Activated naive CD8-positive, alpha-beta T cell treated with anti-CD3 and anti-CD28 coated beads, Interleukin-2, amount 50 U/mL, for 16 hours (primary cell): ENCODE measurements around the gene KCNAB2.

ENCODE experiments used
- DNase-seq: peaks from one replicate; pipeline ENCODE4 v3.0.0-alpha.2; 2020; ENCODE audit warnings: low read depth, low spot score

The KCNAB2 gene

DNA sequence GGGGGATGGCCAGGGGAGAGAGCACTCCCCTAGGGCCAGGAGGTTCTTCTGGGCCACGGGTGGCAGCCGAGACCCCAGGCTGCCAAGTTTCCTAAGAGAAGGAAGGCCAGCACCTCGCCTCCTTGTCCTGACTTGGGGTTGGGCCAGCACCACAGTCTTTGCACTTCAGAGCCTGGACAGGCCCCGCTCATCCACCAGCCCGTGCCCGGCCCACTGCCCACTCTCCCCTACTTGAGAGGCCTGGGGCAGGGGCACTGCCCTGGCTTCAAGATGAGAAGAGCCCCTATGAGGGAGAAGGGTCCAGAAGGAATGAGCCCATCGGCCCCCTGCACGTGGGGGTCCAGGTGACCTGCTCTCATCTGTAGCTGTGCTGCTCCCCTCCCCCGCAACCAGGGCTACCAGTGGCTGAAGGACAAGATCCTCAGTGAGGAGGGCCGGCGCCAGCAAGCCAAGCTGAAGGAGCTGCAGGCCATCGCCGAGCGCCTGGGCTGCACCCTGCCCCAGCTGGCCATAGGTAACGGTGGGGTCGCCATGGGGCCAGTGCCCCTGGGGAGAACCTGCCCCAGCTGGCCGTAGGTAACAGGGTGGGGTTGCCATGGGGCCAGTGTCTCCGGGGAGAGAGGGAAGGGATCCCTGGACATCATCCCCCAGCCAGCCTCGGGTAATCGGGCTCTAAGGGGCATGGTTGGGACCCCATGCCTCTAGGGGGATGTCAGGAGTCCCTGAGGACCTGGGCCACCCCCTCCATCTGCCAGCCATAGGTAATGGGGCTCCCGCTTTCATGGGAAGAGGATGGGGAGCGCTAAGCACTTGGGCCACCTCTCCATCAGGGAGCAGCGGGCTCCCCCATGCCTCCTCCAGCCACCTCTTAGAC lies 50.8 kb downstream of the KCNAB2 start:
- no peak for DNase-seq

DNA sequence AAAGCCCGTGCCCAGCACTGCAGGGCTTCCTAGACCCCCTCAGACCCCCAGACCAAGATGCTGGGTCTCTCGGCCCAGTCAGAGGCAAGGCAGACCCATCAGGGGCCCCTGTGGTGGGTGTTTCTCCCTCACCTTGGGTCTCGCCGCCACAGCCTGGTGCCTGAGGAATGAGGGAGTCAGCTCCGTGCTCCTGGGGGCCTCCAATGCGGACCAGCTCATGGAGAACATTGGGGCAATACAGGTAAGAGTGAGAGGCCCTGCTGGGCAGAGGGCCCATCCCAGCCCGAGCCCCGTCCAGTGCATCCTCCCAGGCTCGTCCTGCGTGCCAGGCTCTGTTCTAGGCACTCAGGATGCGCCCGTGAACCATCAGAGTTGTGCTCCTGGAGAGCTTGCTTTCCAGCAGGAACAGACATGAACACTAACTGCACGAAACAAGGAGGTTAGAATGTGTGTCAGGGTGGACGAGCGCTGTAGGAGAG lies 51.5 kb downstream of the KCNAB2 start:
- no peak for DNase-seq

DNA sequence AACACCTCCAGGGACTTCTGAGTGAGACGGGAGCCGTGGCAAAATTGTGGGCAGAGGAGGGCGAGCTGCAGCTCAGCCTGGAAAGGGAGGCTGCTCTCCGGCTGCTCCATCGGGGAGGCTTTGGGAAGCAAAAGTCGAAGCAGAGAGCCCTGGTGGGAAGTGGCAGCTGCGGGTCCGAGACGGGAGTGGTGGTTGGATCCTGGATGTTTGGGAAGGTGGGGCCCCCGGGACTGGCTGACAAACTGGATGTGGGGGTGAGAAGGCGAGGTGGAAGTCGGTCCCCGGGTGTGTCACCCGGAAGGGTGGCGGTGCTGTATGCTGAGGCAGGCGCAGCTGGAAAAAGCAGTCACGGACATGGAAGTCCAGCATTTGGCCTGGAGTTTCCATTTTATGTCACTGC lies 52.1 kb downstream of the KCNAB2 start:
- DNase-seq = no peak

- no peak for DNase-seq
Measured at GRCh38 chr1:6098303-6099215, 52.9 kb downstream of the KCNAB2 start.

DNA sequence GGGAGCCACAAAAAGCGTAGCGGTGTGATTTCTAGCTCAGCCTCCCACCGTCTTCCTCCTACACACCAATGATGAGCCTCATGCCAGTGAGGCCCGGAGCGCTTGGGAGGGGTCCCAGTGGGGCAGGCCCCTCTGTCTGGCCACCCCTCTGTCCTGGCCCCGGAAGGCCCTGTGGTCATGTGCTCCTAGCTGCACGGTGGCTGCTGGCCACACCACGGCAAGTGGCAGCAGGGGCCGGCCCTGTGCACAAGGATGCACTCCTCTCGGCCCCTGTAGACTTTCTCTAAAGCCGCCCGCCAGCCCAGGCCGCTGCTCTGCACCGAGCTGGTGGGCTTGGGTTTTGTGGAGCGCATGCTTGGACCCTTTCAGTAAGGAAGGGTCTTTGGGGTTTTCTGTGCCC lies 53.6 kb downstream of the KCNAB2 start:
- no peak for DNase-seq

- DNase-seq = no peak
Measured at GRCh38 chr1:6099787-6100765, 54.4 kb downstream of the KCNAB2 start.

GRCh38 chr1:6100861-6101783 lies 55.4 kb downstream of the KCNAB2 start:
- DNase-seq = no peak

GRCh38 chr1:6101826-6102531 lies 56.3 kb downstream of the KCNAB2 start:
- DNase-seq = no peak

- DNase-seq = no peak
Measured at GRCh38 chr1:6102532-6102845, 56.8 kb downstream of the KCNAB2 start.

- DNase-seq = no peak
Measured at GRCh38 chr1:6103111-6103853, 57.6 kb downstream of the KCNAB2 start.

- no peak for DNase-seq
Measured at GRCh38 chr1:6103854-6104530, 58.3 kb downstream of the KCNAB2 start.

- no peak for DNase-seq
Measured at GRCh38 chr1:6104631-6105030, 58.9 kb downstream of the KCNAB2 start.

GRCh38 chr1:6105218-6105679 lies 59.6 kb downstream of the KCNAB2 start:
- no peak for DNase-seq

DNA sequence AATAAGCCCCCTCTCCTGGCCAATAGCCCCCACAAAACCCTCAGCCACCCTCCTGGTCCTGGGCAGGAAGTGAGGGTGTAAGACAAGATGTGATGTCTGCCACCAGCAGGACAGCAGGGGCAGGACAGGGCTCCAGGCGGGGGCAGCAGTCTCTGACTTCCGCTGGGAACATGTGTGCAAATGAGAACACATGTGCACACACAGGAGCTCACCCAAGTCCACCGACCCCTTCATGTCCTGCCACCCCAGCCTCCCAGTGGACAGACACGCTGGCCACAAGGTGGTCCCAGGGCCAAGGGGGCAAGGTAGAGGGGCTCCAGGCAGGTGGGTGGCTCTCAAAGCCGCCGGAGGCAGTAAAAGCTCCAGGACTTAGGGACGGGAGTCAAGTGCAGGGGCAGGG lies 60.1 kb downstream of the KCNAB2 start:
- DNase-seq = no peak

GRCh38 chr1:6106321-6106731 lies 60.6 kb downstream of the KCNAB2 start:
- no peak for DNase-seq

DNA sequence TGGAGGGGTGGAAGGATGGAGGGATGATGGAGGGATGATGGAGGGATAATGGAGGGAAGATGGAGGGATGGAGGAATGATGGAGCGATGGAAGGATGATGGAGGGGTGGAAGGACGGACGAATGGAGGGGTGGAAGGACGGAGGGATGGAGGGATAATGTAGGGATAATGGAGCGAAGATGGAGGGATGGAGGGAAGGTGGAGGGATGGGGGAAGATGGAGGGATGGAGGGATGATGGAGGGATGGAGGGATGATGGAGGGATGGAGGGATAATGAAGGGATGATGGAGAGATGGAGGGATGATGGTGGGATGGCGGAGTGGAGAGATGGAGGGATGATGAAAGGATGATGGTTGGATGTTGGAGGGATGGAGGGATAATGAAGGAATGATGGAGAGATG lies 61.3 kb downstream of the KCNAB2 start:
- no peak for DNase-seq

GRCh38 chr1:6107409-6108356 lies 62.0 kb downstream of the KCNAB2 start:
- no peak for DNase-seq
